ENCODE measurements around the gene CKAP4.

Gene CKAP4

DNA sequence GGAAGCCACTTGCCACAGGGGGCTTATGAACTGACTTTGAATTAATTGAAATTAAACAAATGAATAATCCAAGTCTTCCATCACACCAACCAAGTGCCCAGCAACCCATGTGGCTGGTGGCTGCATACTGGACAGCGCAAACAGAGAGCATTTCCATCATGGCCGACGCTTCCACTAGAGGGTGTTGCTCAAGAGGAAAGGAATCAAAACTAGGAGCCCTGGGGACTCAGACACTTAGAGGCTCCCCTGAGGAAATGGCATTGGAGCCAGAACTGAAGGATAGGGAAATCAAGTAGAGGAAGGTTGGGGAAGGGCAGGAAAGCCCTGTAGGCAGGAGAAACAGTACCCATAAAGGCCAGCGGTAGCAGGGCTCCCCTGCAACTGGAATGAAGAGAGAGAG lies 58.5 kb downstream of the CKAP4 start:
- no peak overlapping the region for H3K27ac ChIP-seq (ENCODE audit: low read depth, low read length)
- no peak overlapping the region for H3K9ac ChIP-seq (ENCODE audit: low read depth in 1 of 2, low read length in 2 of 2)
- no peaks in the 10 kb centered on the region for H3K36me3 ChIP-seq (ENCODE audit: control insufficient read depth in 1 of 2, insufficient read depth in 2 of 2, low read length in 2 of 2)
- H3K4me1 ChIP-seq (ENCODE audit: control insufficient read depth in 1 of 2, insufficient read depth in 2 of 2, low read length in 2 of 2): no peaks in the 10 kb centered on the region
- no peaks in the 10 kb centered on the region for H3K27me3 ChIP-seq (ENCODE audit: control insufficient read depth in 1 of 2, insufficient read depth in 2 of 2, low read length in 2 of 2)
- H3K9me3 ChIP-seq (ENCODE audit: control insufficient read depth in 1 of 2, low read length in 2 of 2): no peaks in the 10 kb centered on the region
- no peak overlapping the region for H3K4me3 ChIP-seq (ENCODE audit: low read depth in 1 of 2, low read length in 2 of 2)

- no peaks in the 10 kb centered on the region for H3K9me3 ChIP-seq (ENCODE audit: control insufficient read depth in 1 of 2, low read length in 2 of 2)
- no peaks in the 10 kb centered on the region for H3K27me3 ChIP-seq (ENCODE audit: control insufficient read depth in 1 of 2, insufficient read depth in 2 of 2, low read length in 2 of 2)
- no peaks in the 10 kb centered on the region for H3K4me1 ChIP-seq (ENCODE audit: control insufficient read depth in 1 of 2, insufficient read depth in 2 of 2, low read length in 2 of 2)
- H3K9ac ChIP-seq (ENCODE audit: low read depth in 1 of 2, low read length in 2 of 2): no peak overlapping the region
- no peak overlapping the region for H3K27ac ChIP-seq (ENCODE audit: low read depth, low read length)
- no peaks in the 10 kb centered on the region for H3K36me3 ChIP-seq (ENCODE audit: control insufficient read depth in 1 of 2, insufficient read depth in 2 of 2, low read length in 2 of 2)
- H3K4me3 ChIP-seq (ENCODE audit: low read depth in 1 of 2, low read length in 2 of 2): no peak overlapping the region
Measured at GRCh38 chr12:106188256-106188655, 59.6 kb downstream of the CKAP4 start.

All from duodenal mucosa (tissue), 2 donors.